ENCODE data around the gene ICAM1. TPM values are rescaled to one million over a fixed set of nuclear protein-coding genes. Genes with fewer than 3 reads are reported as not detected.

Gene ICAM1
- total and polyA plus RNA-seq, 2 donors (not counting 1 experiment from before 2014, with no cell fraction given) = 8.9 to 15.2 TPM

DNA sequence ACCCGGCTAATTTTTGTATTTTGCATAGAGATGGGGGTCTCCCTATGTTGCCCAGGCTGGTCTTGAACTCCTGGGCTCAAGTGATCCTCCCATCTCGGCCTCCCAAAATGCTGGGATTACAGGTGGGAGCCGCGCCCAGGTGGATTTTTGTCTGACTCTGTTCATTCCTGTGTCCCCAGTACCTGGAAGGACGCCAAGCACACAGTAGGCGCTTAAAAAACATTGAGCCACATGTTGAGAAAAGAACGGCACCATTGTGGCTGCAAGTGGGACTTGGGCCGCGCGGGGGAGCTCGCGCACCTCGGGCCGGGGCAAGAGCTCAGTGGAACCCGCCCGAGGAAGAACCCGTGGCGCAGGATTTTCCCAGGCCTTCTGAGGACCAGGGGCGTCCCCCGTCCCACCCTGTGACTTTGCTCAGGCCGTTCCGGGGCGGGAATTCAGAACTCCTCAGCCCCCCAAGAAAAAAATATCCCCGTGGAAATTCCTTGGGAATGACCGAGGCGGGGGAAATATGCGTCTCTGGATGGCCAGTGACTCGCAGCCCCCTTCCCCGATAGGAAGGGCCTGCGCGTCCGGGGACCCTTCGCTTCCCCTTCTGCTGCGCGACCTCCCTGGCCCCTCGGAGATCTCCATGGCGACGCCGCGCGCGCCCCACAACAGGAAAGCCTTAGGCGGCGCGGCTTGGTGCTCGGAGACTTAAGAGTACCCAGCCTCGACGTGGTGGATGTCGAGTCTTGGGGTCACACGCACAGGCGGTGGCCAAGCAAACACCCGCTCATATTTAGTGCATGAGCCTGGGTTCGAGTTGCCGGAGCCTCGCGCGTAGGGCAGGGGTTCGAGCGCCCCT is 1.4 kb upstream of the ICAM1 start:
- H3K27ac ChIP-seq (ENCODE audit: insufficient read depth, low read length) = no peak overlapping the region
- DNase-seq (ENCODE audit: low read depth in 2 of 2) = peak; percentile 62 to 66
- H3K27me3 ChIP-seq (ENCODE audit: control insufficient read depth, insufficient read depth, low read length) = peaks cover 13% of the 10 kb centered on the region
- no peaks in the 10 kb centered on the region for H3K36me3 ChIP-seq (ENCODE audit: control insufficient read depth, insufficient read depth, low read length)
- no peaks in the 10 kb centered on the region for H4K20me1 ChIP-seq (ENCODE audit: control insufficient read depth, extremely low read depth, insufficient read depth, low read length)
- no peaks in the 10 kb centered on the region for H3K9me3 ChIP-seq (ENCODE audit: control insufficient read depth, insufficient read depth, low read depth, low read length)
- peak overlapping the region; percentile 62 for H3K4me2 ChIP-seq (ENCODE audit: extremely low read depth, insufficient read depth, low read length)
- H2AFZ ChIP-seq (ENCODE audit: low read length) = no peak overlapping the region
- TF ChIP-seq, protein P1, sequence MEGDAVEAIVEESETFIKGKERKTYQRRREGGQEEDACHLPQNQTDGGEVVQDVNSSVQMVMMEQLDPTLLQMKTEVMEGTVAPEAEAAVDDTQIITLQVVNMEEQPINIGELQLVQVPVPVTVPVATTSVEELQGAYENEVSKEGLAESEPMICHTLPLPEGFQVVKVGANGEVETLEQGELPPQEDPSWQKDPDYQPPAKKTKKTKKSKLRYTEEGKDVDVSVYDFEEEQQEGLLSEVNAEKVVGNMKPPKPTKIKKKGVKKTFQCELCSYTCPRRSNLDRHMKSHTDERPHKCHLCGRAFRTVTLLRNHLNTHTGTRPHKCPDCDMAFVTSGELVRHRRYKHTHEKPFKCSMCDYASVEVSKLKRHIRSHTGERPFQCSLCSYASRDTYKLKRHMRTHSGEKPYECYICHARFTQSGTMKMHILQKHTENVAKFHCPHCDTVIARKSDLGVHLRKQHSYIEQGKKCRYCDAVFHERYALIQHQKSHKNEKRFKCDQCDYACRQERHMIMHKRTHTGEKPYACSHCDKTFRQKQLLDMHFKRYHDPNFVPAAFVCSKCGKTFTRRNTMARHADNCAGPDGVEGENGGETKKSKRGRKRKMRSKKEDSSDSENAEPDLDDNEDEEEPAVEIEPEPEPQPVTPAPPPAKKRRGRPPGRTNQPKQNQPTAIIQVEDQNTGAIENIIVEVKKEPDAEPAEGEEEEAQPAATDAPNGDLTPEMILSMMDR (conservative IDR thresholded peaks at IDR 0.05 in 1 of 2, IDR thresholded peaks at IDR 0.05 in 1 of 2; ENCODE audit: low read depth in 1 of 2, low read length in 2 of 2) = peak; percentile 78 to 86
- TF ChIP-seq EZH2 (IDR thresholded peaks at IDR 0.05; ENCODE audit: low read length, missing control alignments) = no peak
- no peak overlapping the region for H3K9ac ChIP-seq (ENCODE audit: insufficient read depth, low read length)
- H3K4me1 ChIP-seq (ENCODE audit: control insufficient read depth, extremely low read depth, insufficient read depth, low read length) = peaks cover 7% of the 10 kb centered on the region
- no peaks in the 10 kb centered on the region for H3K79me2 ChIP-seq (ENCODE audit: control insufficient read depth, insufficient read depth, low read length)
- H3K4me3 ChIP-seq (replicated peaks in 1 of 4; ENCODE audit: control extremely low read depth in 1 of 4, insufficient read depth in 1 of 4, low read depth in 3 of 4, low read length in 4 of 4) = peak overlapping the region in 1 of 4 experiments; percentile 61

- Histone ChIP-seq H3K9ac (ENCODE audit: insufficient read depth, low read length) (no peak overlapping the region), H3K4me3 (replicated peaks in 1 of 4; ENCODE audit: control extremely low read depth in 1 of 4, insufficient read depth in 1 of 4, low read depth in 3 of 4, low read length in 4 of 4) (peak overlapping the region in 2 of 4 experiments; percentile 2 to 61), H3K27ac (ENCODE audit: insufficient read depth, low read length) (no peak overlapping the region), H3K9me3 (ENCODE audit: control insufficient read depth, insufficient read depth, low read depth, low read length) (no peaks in the 10 kb centered on the region), H3K36me3 (ENCODE audit: control insufficient read depth, insufficient read depth, low read length) (no peaks in the 10 kb centered on the region), H3K4me2 (ENCODE audit: extremely low read depth, insufficient read depth, low read length) (peak overlapping the region; percentile 68), H3K79me2 (ENCODE audit: control insufficient read depth, insufficient read depth, low read length) (no peaks in the 10 kb centered on the region), H2AFZ (ENCODE audit: low read length) (peak overlapping the region; percentile 3), H3K4me1 (ENCODE audit: control insufficient read depth, extremely low read depth, insufficient read depth, low read length) (peaks cover 7% of the 10 kb centered on the region), H4K20me1 (ENCODE audit: control insufficient read depth, extremely low read depth, insufficient read depth, low read length) (no peaks in the 10 kb centered on the region), H3K27me3 (ENCODE audit: control insufficient read depth, insufficient read depth, low read length) (peaks cover 13% of the 10 kb centered on the region)
- TF ChIP-seq EZH2 (IDR thresholded peaks at IDR 0.05; ENCODE audit: low read length, missing control alignments) = no peak
- TF ChIP-seq, protein P1 (conservative IDR thresholded peaks at IDR 0.05 in 1 of 2, IDR thresholded peaks at IDR 0.05 in 1 of 2; ENCODE audit: low read depth in 1 of 2, low read length in 2 of 2) = no peak
- no peak for DNase-seq (ENCODE audit: low read depth in 2 of 2)
Measured at GRCh38 chr19:10270180-10270615, 722 bp upstream of the ICAM1 start.

GRCh38 chr19:10271543-10272086 is 695 bp downstream of the ICAM1 start:
- Histone ChIP-seq H4K20me1 (ENCODE audit: control insufficient read depth, extremely low read depth, insufficient read depth, low read length) (no peaks in the 10 kb centered on the region), H3K27ac (ENCODE audit: insufficient read depth, low read length) (no peak overlapping the region), H2AFZ (ENCODE audit: low read length) (no peak overlapping the region), H3K4me3 (replicated peaks in 1 of 4; ENCODE audit: control extremely low read depth in 1 of 4, insufficient read depth in 1 of 4, low read depth in 3 of 4, low read length in 4 of 4) (peak overlapping the region in 2 of 4 experiments; percentile 26 to 61), H3K27me3 (ENCODE audit: control insufficient read depth, insufficient read depth, low read length) (peaks cover 13% of the 10 kb centered on the region), H3K79me2 (ENCODE audit: control insufficient read depth, insufficient read depth, low read length) (no peaks in the 10 kb centered on the region), H3K9me3 (ENCODE audit: control insufficient read depth, insufficient read depth, low read depth, low read length) (no peaks in the 10 kb centered on the region), H3K9ac (ENCODE audit: insufficient read depth, low read length) (no peak overlapping the region), H3K36me3 (ENCODE audit: control insufficient read depth, insufficient read depth, low read length) (no peaks in the 10 kb centered on the region), H3K4me1 (ENCODE audit: control insufficient read depth, extremely low read depth, insufficient read depth, low read length) (peaks cover 7% of the 10 kb centered on the region), H3K4me2 (ENCODE audit: extremely low read depth, insufficient read depth, low read length) (no peak overlapping the region)
- DNase-seq (ENCODE audit: low read depth in 2 of 2) = no peak
- no peak for TF ChIP-seq EZH2 (IDR thresholded peaks at IDR 0.05; ENCODE audit: low read length, missing control alignments)
- TF ChIP-seq, protein P1 (conservative IDR thresholded peaks at IDR 0.05 in 1 of 2, IDR thresholded peaks at IDR 0.05 in 1 of 2; ENCODE audit: low read depth in 1 of 2, low read length in 2 of 2) = no peak

Data from fibroblast of lung (primary cell).